Measurements from ENCODE around the gene SIAH1. TPM values are rescaled to one million over a fixed set of nuclear protein-coding genes. Genes with fewer than 3 reads are reported as not detected.

The SIAH1 gene
- total RNA-seq, 1 donor from 2014 or later, result 29.4 TPM

DNA sequence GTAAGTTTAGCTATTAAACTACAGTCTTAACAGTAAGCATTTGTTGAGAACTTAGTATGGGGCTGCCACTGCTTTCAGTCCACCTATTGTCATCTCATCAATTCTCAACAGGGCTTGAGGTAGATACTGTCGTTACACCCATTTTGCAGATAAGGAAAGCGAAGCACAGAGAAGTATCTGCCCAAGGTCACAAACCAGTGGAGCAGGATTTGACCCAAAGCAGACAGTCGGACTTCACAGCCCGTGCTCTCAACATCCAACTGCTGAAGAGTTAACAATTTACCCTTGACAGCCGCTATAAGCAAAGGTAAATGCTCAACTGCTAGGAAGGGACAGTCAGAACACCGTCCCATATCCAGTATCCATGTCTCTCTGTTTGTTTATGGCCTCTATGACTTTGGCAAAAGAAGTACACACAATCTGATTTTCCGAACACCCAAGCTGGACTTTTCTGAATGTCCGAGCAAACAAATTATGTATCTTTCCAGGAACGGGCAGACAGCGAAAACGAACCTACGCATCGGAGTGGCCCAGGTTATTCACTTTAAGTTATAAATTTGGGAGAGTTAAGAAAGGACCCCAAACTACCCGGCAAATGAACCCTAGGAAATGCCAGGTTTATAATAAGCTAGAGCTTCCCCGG is 1.2 kb downstream of the SIAH1 start:
- no peak for DNase-seq (ENCODE audit: extremely low spot score, unreplicated experiment)
- Mint-ChIP-seq H3K27ac (ENCODE audit: unreplicated experiment) (peak overlapping the region; percentile 95), H3K36me3 (ENCODE audit: unreplicated experiment) (no peaks in the 10 kb centered on the region), H3K4me1 (ENCODE audit: unreplicated experiment) (peaks cover 50% of the 10 kb centered on the region), H3K9me3 (ENCODE audit: unreplicated experiment) (no peaks in the 10 kb centered on the region), H3K27me3 (ENCODE audit: unreplicated experiment) (no peaks in the 10 kb centered on the region), H3K4me3 (ENCODE audit: unreplicated experiment) (peak overlapping the region; percentile 90)
- TF ChIP-seq, protein P1, sequence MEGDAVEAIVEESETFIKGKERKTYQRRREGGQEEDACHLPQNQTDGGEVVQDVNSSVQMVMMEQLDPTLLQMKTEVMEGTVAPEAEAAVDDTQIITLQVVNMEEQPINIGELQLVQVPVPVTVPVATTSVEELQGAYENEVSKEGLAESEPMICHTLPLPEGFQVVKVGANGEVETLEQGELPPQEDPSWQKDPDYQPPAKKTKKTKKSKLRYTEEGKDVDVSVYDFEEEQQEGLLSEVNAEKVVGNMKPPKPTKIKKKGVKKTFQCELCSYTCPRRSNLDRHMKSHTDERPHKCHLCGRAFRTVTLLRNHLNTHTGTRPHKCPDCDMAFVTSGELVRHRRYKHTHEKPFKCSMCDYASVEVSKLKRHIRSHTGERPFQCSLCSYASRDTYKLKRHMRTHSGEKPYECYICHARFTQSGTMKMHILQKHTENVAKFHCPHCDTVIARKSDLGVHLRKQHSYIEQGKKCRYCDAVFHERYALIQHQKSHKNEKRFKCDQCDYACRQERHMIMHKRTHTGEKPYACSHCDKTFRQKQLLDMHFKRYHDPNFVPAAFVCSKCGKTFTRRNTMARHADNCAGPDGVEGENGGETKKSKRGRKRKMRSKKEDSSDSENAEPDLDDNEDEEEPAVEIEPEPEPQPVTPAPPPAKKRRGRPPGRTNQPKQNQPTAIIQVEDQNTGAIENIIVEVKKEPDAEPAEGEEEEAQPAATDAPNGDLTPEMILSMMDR (IDR thresholded peaks at IDR 0.05), result no peak

DNA sequence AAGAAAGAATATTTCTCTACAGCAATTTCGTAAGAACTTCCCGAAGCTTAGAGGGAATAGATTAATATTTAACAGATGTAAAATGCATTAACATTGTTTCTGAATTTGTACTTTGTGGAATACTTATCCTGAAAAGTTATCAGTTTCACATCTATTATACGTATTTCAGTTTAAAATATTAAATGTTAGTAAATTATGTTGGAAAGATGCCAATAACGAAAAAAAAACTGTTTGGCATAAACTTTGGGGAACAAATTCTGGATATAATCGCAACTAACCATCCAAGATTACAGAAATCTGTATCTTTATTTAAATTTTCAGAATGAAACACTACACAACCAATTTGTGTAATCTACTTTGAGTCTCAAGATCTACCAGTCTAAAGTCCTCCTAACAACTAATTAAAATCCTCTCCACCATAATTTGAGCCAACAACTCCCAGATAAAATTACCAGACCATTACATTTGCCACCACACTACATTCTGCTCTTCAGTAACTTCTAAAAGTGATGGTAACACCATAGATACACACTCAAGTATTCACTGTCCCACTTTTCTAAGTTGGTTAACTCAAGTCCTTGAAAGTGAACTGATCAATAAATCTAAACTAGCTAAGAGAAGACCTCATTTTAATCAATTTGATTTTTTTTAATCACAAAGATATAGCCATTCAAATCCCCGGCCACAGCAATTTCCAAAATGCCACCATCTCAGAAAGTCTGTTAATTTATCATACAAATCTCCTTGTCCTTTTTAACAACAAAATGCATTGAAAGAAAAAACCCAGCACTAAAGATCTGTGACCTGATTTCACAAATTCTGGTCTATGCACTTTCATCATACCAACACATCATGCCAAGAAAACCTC is 2.0 kb downstream of the SIAH1 start:
- TF ChIP-seq, protein P1 (IDR thresholded peaks at IDR 0.05), result no peak
- Mint-ChIP-seq H3K4me1 (ENCODE audit: unreplicated experiment) (peaks cover 58% of the 10 kb centered on the region), H3K27me3 (ENCODE audit: unreplicated experiment) (no peaks in the 10 kb centered on the region), H3K9me3 (ENCODE audit: unreplicated experiment) (no peaks in the 10 kb centered on the region), H3K4me3 (ENCODE audit: unreplicated experiment) (peak overlapping the region; percentile 90), H3K36me3 (ENCODE audit: unreplicated experiment) (no peaks in the 10 kb centered on the region), H3K27ac (ENCODE audit: unreplicated experiment) (peak overlapping the region; percentile 95)
- no peak for DNase-seq (ENCODE audit: extremely low spot score, unreplicated experiment)

DNA sequence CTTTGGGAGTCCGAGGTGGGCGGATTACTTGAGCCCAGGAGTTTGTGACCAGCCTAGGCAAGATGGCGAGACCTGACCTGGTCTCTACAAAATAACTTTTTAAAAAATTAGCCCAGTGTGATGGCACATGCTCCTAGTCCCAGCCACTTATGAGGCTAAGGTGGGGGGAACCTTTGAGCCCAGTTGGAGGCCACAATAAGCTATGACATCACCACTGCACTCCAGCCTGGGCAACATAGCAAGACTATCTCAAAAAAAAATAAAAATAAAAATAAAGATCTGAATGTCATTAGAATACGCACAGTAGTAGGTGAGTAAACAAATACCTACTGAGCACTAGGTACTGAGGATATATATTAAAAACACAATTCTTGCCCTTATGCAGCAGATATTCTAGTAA is 3.1 kb downstream of the SIAH1 start:
- Mint-ChIP-seq H3K4me3 (ENCODE audit: unreplicated experiment) (no peak overlapping the region), H3K9me3 (ENCODE audit: unreplicated experiment) (no peaks in the 10 kb centered on the region), H3K27me3 (ENCODE audit: unreplicated experiment) (no peaks in the 10 kb centered on the region), H3K36me3 (ENCODE audit: unreplicated experiment) (no peaks in the 10 kb centered on the region), H3K4me1 (ENCODE audit: unreplicated experiment) (peaks cover 61% of the 10 kb centered on the region), H3K27ac (ENCODE audit: unreplicated experiment) (no peak overlapping the region)
- DNase-seq (ENCODE audit: extremely low spot score, unreplicated experiment), result peak; percentile 27
- TF ChIP-seq, protein P1 (IDR thresholded peaks at IDR 0.05), result no peak

- H3K4me1 Mint-ChIP-seq (ENCODE audit: unreplicated experiment), result peaks cover 63% of the 10 kb centered on the region
- TF ChIP-seq, protein P1 (IDR thresholded peaks at IDR 0.05), result no peak
- no peaks in the 10 kb centered on the region for H3K9me3 Mint-ChIP-seq (ENCODE audit: unreplicated experiment)
- H3K27me3 Mint-ChIP-seq (ENCODE audit: unreplicated experiment), result no peaks in the 10 kb centered on the region
- H3K4me3 Mint-ChIP-seq (ENCODE audit: unreplicated experiment), result no peak overlapping the region
- H3K36me3 Mint-ChIP-seq (ENCODE audit: unreplicated experiment), result no peaks in the 10 kb centered on the region
- peak; percentile 10 for DNase-seq (ENCODE audit: extremely low spot score, unreplicated experiment)
- H3K27ac Mint-ChIP-seq (ENCODE audit: unreplicated experiment), result peak overlapping the region; percentile 9
Observed at GRCh38 chr16:48381201-48381600, 4.0 kb downstream of the SIAH1 start.

DNA sequence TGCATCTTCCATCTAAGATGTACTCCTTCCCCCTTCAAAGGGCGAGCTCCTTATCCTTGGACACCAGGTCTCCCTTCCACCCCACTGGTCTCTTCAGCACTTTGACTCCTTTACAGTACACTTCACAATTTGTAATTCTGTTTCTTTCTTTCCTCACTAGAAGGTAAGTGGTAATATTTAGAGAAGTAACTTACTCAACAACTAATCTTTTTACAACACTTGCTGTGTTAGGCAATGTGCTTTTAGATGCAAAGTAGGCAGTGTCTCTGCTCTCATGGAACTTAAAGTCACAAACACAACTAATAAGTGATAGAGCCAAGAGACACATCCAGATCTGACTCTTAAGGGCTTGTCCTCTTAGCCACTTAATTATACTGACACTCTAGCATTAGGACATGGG is 6.4 kb downstream of the SIAH1 start:
- Mint-ChIP-seq H3K27ac (ENCODE audit: unreplicated experiment) (no peak overlapping the region), H3K27me3 (ENCODE audit: unreplicated experiment) (no peaks in the 10 kb centered on the region), H3K9me3 (ENCODE audit: unreplicated experiment) (no peaks in the 10 kb centered on the region), H3K36me3 (ENCODE audit: unreplicated experiment) (no peaks in the 10 kb centered on the region), H3K4me1 (ENCODE audit: unreplicated experiment) (peaks cover 59% of the 10 kb centered on the region), H3K4me3 (ENCODE audit: unreplicated experiment) (no peak overlapping the region)
- TF ChIP-seq, protein P1 (IDR thresholded peaks at IDR 0.05), result no peak
- no peak for DNase-seq (ENCODE audit: extremely low spot score, unreplicated experiment)

All from osteocyte (in vitro differentiated cells).